ENCODE measurements around the gene MGAT4B. TPM values are rescaled to one million over a fixed set of nuclear protein-coding genes. Genes with fewer than 3 reads are reported as not detected.

Gene MGAT4B
- total RNA-seq, 1 experiment from 2014 or later: 185 TPM

DNA sequence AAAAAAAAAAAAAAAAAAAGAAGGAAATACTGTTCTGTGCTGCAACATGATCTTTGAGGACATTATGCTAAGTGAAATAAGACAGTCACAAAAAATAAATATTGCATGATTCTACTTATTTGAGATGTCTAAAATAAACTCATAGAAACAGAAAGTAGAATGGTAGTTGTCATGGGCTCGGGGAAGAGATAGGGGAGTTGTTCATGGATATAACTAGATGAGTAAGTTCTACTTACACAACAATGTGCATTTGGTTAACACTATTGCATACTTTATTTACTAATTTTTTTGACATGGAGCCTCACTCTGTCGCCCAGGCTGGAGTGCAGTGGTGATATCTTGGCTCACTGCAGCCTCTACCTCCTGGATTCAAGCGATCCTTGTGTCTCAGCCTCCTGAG is 58.9 kb downstream of the MGAT4B start:
- no peak for DNase-seq (ENCODE audit: low read depth)

Small RNA genes within 50 kb of the gene (small RNA-seq; reads per million reads assigned to genes)
- not detected for gene MIR1229
- not detected for gene RF00019

Other genes with a start within 250 kb of the MGAT4B start
- gene HNRNPH1, start 183.2 kb downstream of the MGAT4B start, total RNA-seq (2014; rRNA removed; shearing (Covaris generic)): 404 and 420 TPM in 2 replicates
- not detected in 2 replicates for gene CBY3, start 125.8 kb downstream of the MGAT4B start, total RNA-seq (2014; rRNA removed; shearing (Covaris generic))
- gene CANX, start 107.9 kb downstream of the MGAT4B start, total RNA-seq (2014; rRNA removed; shearing (Covaris generic)): 346 and 364 TPM in 2 replicates
- 10.4 and 13.5 TPM in 2 replicates for gene MAML1, start 74.0 kb downstream of the MGAT4B start, total RNA-seq (2014; rRNA removed; shearing (Covaris generic))
- gene LTC4S, start 12.9 kb downstream of the MGAT4B start, total RNA-seq (2014; rRNA removed; shearing (Covaris generic)): 1.2 TPM in 1 of 2 replicates, not detected in the other
- gene SQSTM1, start 14.0 kb upstream of the MGAT4B start, total RNA-seq (2014; rRNA removed; shearing (Covaris generic)): 881 and 984 TPM in 2 replicates
- 6.9 and 10.1 TPM in 2 replicates for gene MRNIP, start 52.0 kb upstream of the MGAT4B start, total RNA-seq (2014; rRNA removed; shearing (Covaris generic))
- gene TBC1D9B, start 101.0 kb upstream of the MGAT4B start, total RNA-seq (2014; rRNA removed; shearing (Covaris generic)): 46.2 and 46.6 TPM in 2 replicates